OCI-LY7 (cell line): ENCODE data around the gene ZCCHC8. TPM values are rescaled to one million over a fixed set of nuclear protein-coding genes. Genes with fewer than 3 reads are reported as not detected.
A peak's percentile ranks its signal among the peaks of the same experiment; 100 is the strongest.

Experiments
- BruUV-seq: library from RNA; stranded (reverse); fragments of 400-500 nt; replicated peaks from 2 replicates; lab custom pipeline; 2021; lab: Mats Ljungman, UMichigan
- CTCF ChIA-PET: fragments of 300-600 bp; sonication (Branson Sonifier 250); formaldehyde crosslinking; loops from one replicate; lab custom pipeline; 2022; ENCODE audit warnings: antibody characterized with exemption; ENCODE audit not compliant: unreplicated experiment; lab: Charles Lee
- POLR2A ChIA-PET: fragments of 300-600 bp; sonication (Branson Sonifier 250); formaldehyde crosslinking; loops from one replicate; lab custom pipeline; 2022; ENCODE audit warnings: antibody characterized with exemption; lab: Charles Lee
- DNase-seq: peaks from one replicate; pipeline ENCODE4 v3.0.0-alpha.2; 2015; ENCODE audit warnings: low spot score
- H2AFZ ChIP-seq: fragments of 200-600 bp; sonication (generic), shearing (Covaris generic); 2 replicates; pipeline ENCODE4 v1.6.1; 2014; ENCODE audit warnings: mild to moderate bottlenecking, antibody characterized with exemption, low read length, moderate library complexity
- H3K27ac ChIP-seq: fragments of 200-600 bp; sonication (generic); 2 replicates; pipeline ENCODE4 v1.5.1; 2014; ENCODE audit warnings: mixed run types, low read depth, mild to moderate bottlenecking, moderate library complexity, low read length, inconsistent platforms; ENCODE audit not compliant: poor library complexity, severe bottlenecking
- H3K36me3 ChIP-seq: fragments of 200-600 bp; sonication (generic); 2 replicates; pipeline ENCODE4 v1.6.1; 2014; ENCODE audit warnings: mild to moderate bottlenecking, antibody characterized with exemption, low read length, moderate library complexity, mixed read lengths; ENCODE audit not compliant: insufficient read depth
- H3K4me1 ChIP-seq: fragments of 200-600 bp; sonication (generic); 2 replicates; pipeline ENCODE4 v1.5.1; 2014; ENCODE audit warnings: mild to moderate bottlenecking, low read length; ENCODE audit not compliant: insufficient read depth, poor library complexity, severe bottlenecking
- H3K4me2 ChIP-seq: fragments of 200-600 bp; sonication (generic); 2 replicates; pipeline ENCODE4 v1.6.1; 2014; ENCODE audit warnings: mild to moderate bottlenecking, low read length
- H3K4me3 ChIP-seq: fragments of 200-600 bp; sonication (generic); 2 replicates; pipeline ENCODE4 v1.5.1; 2014; ENCODE audit warnings: mild to moderate bottlenecking, low read depth, low read length; ENCODE audit not compliant: poor library complexity, severe bottlenecking
- H3K79me2 ChIP-seq: fragments of 200-600 bp; sonication (generic); 2 replicates; pipeline ENCODE4 v1.6.1; 2016; ENCODE audit warnings: low read depth, mild to moderate bottlenecking, low read length, moderate library complexity, mixed read lengths; ENCODE audit not compliant: insufficient read depth
- H3K9me2 ChIP-seq: fragments of 200-600 bp; sonication (generic); 2 replicates; pipeline ENCODE4 v1.6.1; 2016; ENCODE audit warnings: mild to moderate bottlenecking, low read length, mixed read lengths; ENCODE audit not compliant: insufficient read depth
- H3K9me3 ChIP-seq: fragments of 200-600 bp; sonication (generic); 2 replicates; pipeline ENCODE4 v1.6.1; 2014; ENCODE audit warnings: mild to moderate bottlenecking, mixed run types, low read length, mixed read lengths
- H4K20me1 ChIP-seq: fragments of 200-600 bp; sonication (generic); 2 replicates; pipeline ENCODE4 v1.6.1; 2014; ENCODE audit warnings: mild to moderate bottlenecking, antibody characterized with exemption, low read length, moderate library complexity, mixed read lengths; ENCODE audit not compliant: insufficient read depth
- CTCF ChIP-seq: fragments of 200-600 bp; sonication (generic); conservative IDR thresholded peaks from 2 replicates; pipeline ENCODE4 v1.5.1; 2014; ENCODE audit warnings: mild to moderate bottlenecking, antibody characterized with exemption, low read length, moderate library complexity, mixed read lengths
- EZH2phosphoT487 ChIP-seq: fragments of 200-600 bp; sonication (generic); IDR thresholded peaks from 2 replicates; pipeline ENCODE4 v1.6.1; 2018; ENCODE audit warnings: low read depth, borderline replicate concordance, mild to moderate bottlenecking, mixed run types, antibody characterized with exemption, low read length, moderate library complexity, mixed read lengths
- intact Hi-C: fragments of 100-400 bp; cut with micrococcal nuclease; formaldehyde crosslinking; loops from one replicate; pipeline ENCODE4 v1.10.0; 2022; ENCODE audit not compliant: unreplicated experiment
- total RNA-seq, 2 experiments: library from RNA; depleted of rRNA in 1 of 2; stranded (reverse); fragments of >200 nt in 1 of 2; shearing (Covaris generic) in 1 of 2; gene quantifications; 2 replicates each; pipeline ENCODE4 v1.2.3, GENCODE V29; 2014 to 2022

ZCCHC8 gene
- total RNA-seq, 2 experiments from 2014 or later = 46.9 to 68.6 TPM

DNA sequence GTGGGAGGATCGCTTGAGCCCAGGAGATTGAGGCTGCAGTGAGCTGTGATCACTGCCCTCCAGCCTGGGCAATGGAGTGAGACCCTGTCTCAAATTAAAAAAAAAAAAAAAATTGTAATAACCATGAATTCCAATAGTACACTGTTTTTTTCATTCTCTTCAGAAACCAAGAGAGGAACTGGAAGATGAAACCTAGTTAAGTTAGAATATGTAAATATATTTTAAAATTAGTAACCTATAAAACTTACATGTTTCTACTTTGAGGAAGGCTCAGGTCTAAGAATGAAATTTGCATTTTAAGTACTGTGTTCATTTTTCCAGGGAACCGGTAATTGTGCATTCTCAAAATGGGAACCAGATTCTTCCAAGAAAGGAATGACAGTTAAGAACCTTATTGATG, 45.1 kb upstream of the ZCCHC8 start:
- Histone ChIP-seq H3K4me3 (no peak overlapping the region), H3K36me3 (peaks cover 98% of the 10 kb centered on the region), H3K9me3 (no peaks in the 10 kb centered on the region), H4K20me1 (no peaks in the 10 kb centered on the region), H3K79me2 (peaks cover 5% of the 10 kb centered on the region; the same call in 1 of the 2 replicates), H3K4me2 (peak overlapping the region; percentile 14; the same call in 1 of the 2 replicates), H3K9me2 (no peaks in the 10 kb centered on the region), H3K27ac (no peak overlapping the region), H2AFZ (no peak overlapping the region), H3K4me1 (peaks cover 20% of the 10 kb centered on the region)
- ChIA-PET CTCF (no interaction called here), POLR2A (no interaction called here)
- no peak for DNase-seq
- intact Hi-C loops = no loop called here
- no TSS peak for BruUV-seq
- TF ChIP-seq EZH2phosphoT487 = no peak
- no peak for TF ChIP-seq CTCF

DNA sequence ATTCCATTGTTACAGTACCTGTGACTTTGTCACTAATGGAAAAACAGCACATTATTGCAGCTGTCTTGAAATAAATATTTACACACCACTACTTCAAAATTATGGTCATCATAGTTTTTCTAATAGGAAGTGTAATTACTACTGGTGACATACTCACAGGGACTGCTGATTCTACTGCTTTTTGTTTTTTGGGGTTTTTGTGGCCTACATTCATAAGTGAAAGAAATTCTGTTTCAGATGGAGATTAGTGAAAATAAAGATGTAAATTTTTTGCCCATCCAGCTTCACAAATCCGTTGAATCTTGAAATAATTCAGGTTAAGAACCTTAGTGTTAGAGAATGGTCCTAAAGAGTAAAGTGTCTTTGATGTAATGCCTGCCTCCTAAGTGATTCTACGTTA, 43.8 kb upstream of the ZCCHC8 start:
- no peak overlapping the region for H3K4me2 ChIP-seq
- ChIA-PET POLR2A (interaction anchor here (0.7 to 0.8 kb wide), 2 partner anchors 105 to 1080 kb away, joined by 3 read pairs; no protein-coding TSS in a partner anchor), CTCF (no interaction called here)
- no TSS peak for BruUV-seq
- no peak overlapping the region for H3K4me3 ChIP-seq
- no peaks in the 10 kb centered on the region for H4K20me1 ChIP-seq
- peaks cover 20% of the 10 kb centered on the region for H3K4me1 ChIP-seq
- intact Hi-C loops = no loop called here
- no peak overlapping the region for H2AFZ ChIP-seq
- DNase-seq = no peak
- H3K27ac ChIP-seq = no peak overlapping the region
- no peak for TF ChIP-seq EZH2phosphoT487
- no peak for TF ChIP-seq CTCF
- H3K9me3 ChIP-seq = no peaks in the 10 kb centered on the region
- no peaks in the 10 kb centered on the region for H3K9me2 ChIP-seq
- peaks cover 5% of the 10 kb centered on the region; the same call in 1 of the 2 replicates for H3K79me2 ChIP-seq
- H3K36me3 ChIP-seq = peaks cover 98% of the 10 kb centered on the region

- Histone ChIP-seq H3K4me2 (no peak overlapping the region), H3K79me2 (peaks cover 11% of the 10 kb centered on the region; the same call in 1 of the 2 replicates), H3K9me3 (no peaks in the 10 kb centered on the region), H3K36me3 (peaks cover 99% of the 10 kb centered on the region), H3K4me3 (no peak overlapping the region), H3K9me2 (no peaks in the 10 kb centered on the region), H3K27ac (no peak overlapping the region), H2AFZ (no peak overlapping the region), H3K4me1 (no peaks in the 10 kb centered on the region), H4K20me1 (no peaks in the 10 kb centered on the region)
- DNase-seq = no peak
- BruUV-seq = no TSS peak
- POLR2A ChIA-PET = interaction anchor here (0.5 to 3.1 kb wide), 8 partner anchors 11 to 1046 kb away, joined by 3 to 25 read pairs (median 4); partner anchors contain the start of genes KNTC1, RSRC2, TMED2 and ZCCHC8
- intact Hi-C loops = no loop called here
- CTCF ChIA-PET = no interaction called here
- no peak for TF ChIP-seq CTCF
- no peak for TF ChIP-seq EZH2phosphoT487
These were observed 37.8 kb upstream of the ZCCHC8 start for GRCh38 chr12:122538496-122538895.
